HL-60/S4 (cell line): ENCODE measurements around the gene DENND2A.
"Not testable (repeated sequence)": the region's sequence is repeated elsewhere in the genome, so short reads cannot be mapped to it uniquely, and the experiment has no call there.

ENCODE experiments used
- in situ Hi-C: fragments of 300-500 bp; cut with MboI; formaldehyde crosslinking; loops from 2 replicates; pipeline ENCODE4 v1.14.3; 2022; ENCODE audit warnings: low sequenced_read_pairs

DENND2A gene

GRCh38 chr7:140640727-140641523 lies at the start of gene DENND2A:
TSS of gene DENND2A (minus strand) at chr7:140640813. CDS start at chr7:140602397, 38,416 bp downstream.
- in situ Hi-C loops: no loop called here

- in situ Hi-C loops: no loop called here
These were observed 48.9 kb upstream of the DENND2A start for GRCh38 chr7:140689199-140690152.

- in situ Hi-C loops: no loop called here
These were observed 47.7 kb upstream of the DENND2A start for GRCh38 chr7:140688341-140688740.

- in situ Hi-C loops: no loop called here
These were observed 46.3 kb upstream of the DENND2A start for GRCh38 chr7:140686921-140687320.

- in situ Hi-C loops: no loop called here
These were observed 44.9 kb upstream of the DENND2A start for GRCh38 chr7:140685407-140686087.

- in situ Hi-C loops: no loop called here
These were observed 43.7 kb upstream of the DENND2A start for GRCh38 chr7:140684066-140684950.

GRCh38 chr7:140683657-140684056 lies 43.0 kb upstream of the DENND2A start:
- in situ Hi-C loops: no loop called here

GRCh38 chr7:140681766-140682165 lies 41.2 kb upstream of the DENND2A start:
- in situ Hi-C loops: no loop called here

- in situ Hi-C loops: no loop called here
These were observed 40.3 kb upstream of the DENND2A start for GRCh38 chr7:140680886-140681285.

GRCh38 chr7:140679186-140679585 lies 38.6 kb upstream of the DENND2A start:
- in situ Hi-C loops: no loop called here

- in situ Hi-C loops: no loop called here
These were observed 38.2 kb upstream of the DENND2A start for GRCh38 chr7:140678816-140679130.

GRCh38 chr7:140678081-140678815 lies 37.6 kb upstream of the DENND2A start:
- in situ Hi-C loops: no loop called here

- in situ Hi-C loops: no loop called here
These were observed 36.9 kb upstream of the DENND2A start for GRCh38 chr7:140677496-140677895.

- in situ Hi-C loops: not testable (repeated sequence)
These were observed 36.3 kb upstream of the DENND2A start for GRCh38 chr7:140676956-140677355.

- in situ Hi-C loops: no loop called here
These were observed 35.7 kb upstream of the DENND2A start for GRCh38 chr7:140676306-140676705.

GRCh38 chr7:140675726-140676125 lies 35.1 kb upstream of the DENND2A start:
- in situ Hi-C loops: no loop called here

GRCh38 chr7:140674899-140675701 lies 34.5 kb upstream of the DENND2A start:
- in situ Hi-C loops: no loop called here

GRCh38 chr7:140674356-140674800 lies 33.8 kb upstream of the DENND2A start:
- in situ Hi-C loops: no loop called here

- in situ Hi-C loops: no loop called here
These were observed 33.2 kb upstream of the DENND2A start for GRCh38 chr7:140673774-140674155.
